ENCODE measurements around the gene RNU5B-1.

RNU5B-1 gene

GRCh38 chr15:65287520-65287855 is 17.0 kb upstream of the RNU5B-1 start:
- TF ChIP-seq CTCF (IDR thresholded peaks at IDR 0.05; ENCODE audit: low read depth, low read length, missing control alignments) = no peak
- no peak overlapping the region; the same call in 1 of the 2 replicates for H3K4me3 ChIP-seq (ENCODE audit: low read depth, low read length)
- DNase-seq (ENCODE audit: low read depth) = no peak

GRCh38 chr15:65289261-65289854 is 15.1 kb upstream of the RNU5B-1 start:
- H3K4me3 ChIP-seq (ENCODE audit: low read depth, low read length) = no peak overlapping the region
- no peak for DNase-seq (ENCODE audit: low read depth)
- no peak for TF ChIP-seq CTCF (IDR thresholded peaks at IDR 0.05; ENCODE audit: low read depth, low read length, missing control alignments)

- no peak for TF ChIP-seq CTCF (IDR thresholded peaks at IDR 0.05; ENCODE audit: low read depth, low read length, missing control alignments)
- no peak overlapping the region for H3K4me3 ChIP-seq (ENCODE audit: low read depth, low read length)
- DNase-seq (ENCODE audit: low read depth) = no peak
Measured at GRCh38 chr15:65290228-65290627, 14.2 kb upstream of the RNU5B-1 start.

DNA sequence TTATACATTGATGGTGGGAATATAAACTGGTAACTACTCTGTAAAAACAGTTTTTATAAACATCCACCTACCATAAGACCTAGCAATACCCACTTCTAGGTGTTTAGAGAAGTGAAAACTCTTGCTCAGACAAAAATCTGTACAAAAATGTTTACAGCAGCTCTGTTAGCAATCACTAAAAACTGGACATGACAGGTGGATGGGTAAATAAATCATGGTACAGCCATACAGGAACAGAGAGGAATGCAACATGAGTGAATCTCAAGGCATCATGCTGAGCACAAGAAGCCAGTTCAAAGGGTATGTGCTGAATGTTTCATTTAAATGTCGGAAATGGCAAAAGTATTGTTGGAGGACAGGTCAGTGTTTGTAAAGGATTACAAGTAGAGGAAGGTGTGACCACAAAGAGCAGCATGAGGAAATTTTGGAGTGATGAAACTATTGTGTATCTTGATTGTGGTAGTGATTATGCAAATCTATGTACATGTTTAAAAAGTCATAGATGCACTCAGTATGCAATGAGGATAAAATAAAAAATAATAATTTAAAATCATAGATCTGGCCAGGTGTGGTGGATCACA is 11.4 kb upstream of the RNU5B-1 start:
- no peak overlapping the region for H3K4me3 ChIP-seq (ENCODE audit: low read depth, low read length)
- TF ChIP-seq CTCF (IDR thresholded peaks at IDR 0.05; ENCODE audit: low read depth, low read length, missing control alignments) = no peak
- no peak for DNase-seq (ENCODE audit: low read depth)

GRCh38 chr15:65298731-65299130 is 5.7 kb upstream of the RNU5B-1 start:
- H3K4me3 ChIP-seq (ENCODE audit: low read depth, low read length) = no peak overlapping the region

DNA sequence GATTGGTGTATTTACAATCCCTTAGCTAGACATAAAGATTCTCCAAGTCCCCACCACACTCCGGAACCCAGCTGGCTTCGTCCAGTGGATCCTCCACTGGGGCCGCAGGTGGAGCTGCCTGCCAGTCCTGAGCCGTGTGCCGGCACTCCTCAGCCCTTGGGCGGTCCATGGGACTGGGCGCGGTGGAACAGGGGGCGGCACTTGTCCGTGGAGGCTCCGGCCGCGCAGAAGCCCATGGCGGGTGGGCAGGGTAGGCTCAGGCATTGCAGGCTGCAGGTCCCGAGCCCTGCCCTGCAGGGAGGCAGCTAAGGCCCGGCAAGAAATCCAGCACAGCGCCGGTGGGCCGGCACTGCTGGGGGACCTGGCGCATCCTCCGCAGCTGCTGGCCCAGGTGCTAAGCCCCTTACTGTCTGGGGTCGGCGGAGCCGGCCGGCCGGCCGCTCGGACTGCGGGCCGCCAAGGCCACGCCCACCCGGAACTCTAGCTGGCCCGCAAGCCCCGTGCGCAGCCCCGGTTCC is 3.5 kb upstream of the RNU5B-1 start:
- H3K4me3 ChIP-seq (ENCODE audit: low read depth, low read length) = no peak overlapping the region
- TF ChIP-seq CTCF (IDR thresholded peaks at IDR 0.05; ENCODE audit: low read depth, low read length, missing control alignments) = no peak
- no peak for DNase-seq (ENCODE audit: low read depth)

More at GRCh38 chr15:65298731-65299130, 5.7 kb upstream of the RNU5B-1 start:
- TF ChIP-seq CTCF (IDR thresholded peaks at IDR 0.05; ENCODE audit: low read depth, low read length, missing control alignments) = no peak
- no peak for DNase-seq (ENCODE audit: low read depth)

DNA sequence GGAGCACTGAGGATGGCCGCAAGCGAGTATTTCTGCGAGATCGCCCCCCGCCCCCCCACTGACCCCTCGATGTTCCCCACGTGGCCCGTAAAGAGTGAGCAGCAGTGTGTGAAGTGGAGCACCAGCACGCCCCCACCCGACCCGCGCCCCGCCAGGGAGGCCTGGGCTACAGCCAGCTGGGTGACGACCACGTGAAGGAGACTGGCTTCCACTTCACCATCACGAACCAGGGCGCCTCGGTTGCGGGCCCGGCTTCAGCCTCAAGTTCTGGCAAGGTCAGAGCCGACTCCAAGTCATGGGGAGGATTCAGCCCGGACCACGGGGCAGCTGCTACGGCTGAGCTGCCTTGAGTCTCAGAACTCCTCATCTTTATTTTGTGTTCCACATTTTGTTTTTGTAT is 2.4 kb upstream of the RNU5B-1 start:
- no peak for TF ChIP-seq CTCF (IDR thresholded peaks at IDR 0.05; ENCODE audit: low read depth, low read length, missing control alignments)
- no peak overlapping the region for H3K4me3 ChIP-seq (ENCODE audit: low read depth, low read length)
- DNase-seq (ENCODE audit: low read depth) = no peak

Measured in GM12864 (cell line).